Stimulated activated naive CD4-positive, alpha-beta T cell (primary cell): ENCODE results near the gene SNAPC3.
"Not testable (repeated sequence)": the region's sequence is repeated elsewhere in the genome, so short reads cannot be mapped to it uniquely, and the experiment has no call there.

Experiments
- DNase-seq, 6 experiments: peaks; one replicate each; lab custom pipeline; 2025; lab: John Stamatoyannopoulos, UW

Gene SNAPC3

GRCh38 chr9:15423231-15423985, 732 bp downstream of the SNAPC3 start:
- peak in 2 of 6 experiments; percentile 27 to 32 for DNase-seq

- DNase-seq: no peak
These were observed 3.3 kb downstream of the SNAPC3 start for GRCh38 chr9:15426019-15426418.

DNA sequence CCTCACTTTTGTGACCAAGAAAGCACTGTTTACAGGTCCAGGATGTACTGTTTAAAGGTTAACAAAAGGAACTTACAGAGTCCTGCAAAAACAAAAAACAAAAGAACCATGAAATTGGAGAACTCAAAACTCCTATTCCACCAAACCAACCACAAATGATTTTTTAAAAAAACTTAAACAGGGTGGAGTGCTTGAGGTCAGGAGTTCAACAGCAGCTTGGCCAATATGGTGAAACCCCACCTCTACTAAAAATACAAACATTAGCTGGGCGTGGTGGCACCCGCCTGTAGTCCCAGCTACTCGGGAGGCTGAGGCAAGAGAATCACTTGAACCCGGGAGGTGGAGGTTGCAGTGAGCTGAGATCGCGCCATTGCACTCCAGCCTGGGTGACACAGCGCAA, 5.0 kb downstream of the SNAPC3 start:
- DNase-seq: not testable (repeated sequence)

DNA sequence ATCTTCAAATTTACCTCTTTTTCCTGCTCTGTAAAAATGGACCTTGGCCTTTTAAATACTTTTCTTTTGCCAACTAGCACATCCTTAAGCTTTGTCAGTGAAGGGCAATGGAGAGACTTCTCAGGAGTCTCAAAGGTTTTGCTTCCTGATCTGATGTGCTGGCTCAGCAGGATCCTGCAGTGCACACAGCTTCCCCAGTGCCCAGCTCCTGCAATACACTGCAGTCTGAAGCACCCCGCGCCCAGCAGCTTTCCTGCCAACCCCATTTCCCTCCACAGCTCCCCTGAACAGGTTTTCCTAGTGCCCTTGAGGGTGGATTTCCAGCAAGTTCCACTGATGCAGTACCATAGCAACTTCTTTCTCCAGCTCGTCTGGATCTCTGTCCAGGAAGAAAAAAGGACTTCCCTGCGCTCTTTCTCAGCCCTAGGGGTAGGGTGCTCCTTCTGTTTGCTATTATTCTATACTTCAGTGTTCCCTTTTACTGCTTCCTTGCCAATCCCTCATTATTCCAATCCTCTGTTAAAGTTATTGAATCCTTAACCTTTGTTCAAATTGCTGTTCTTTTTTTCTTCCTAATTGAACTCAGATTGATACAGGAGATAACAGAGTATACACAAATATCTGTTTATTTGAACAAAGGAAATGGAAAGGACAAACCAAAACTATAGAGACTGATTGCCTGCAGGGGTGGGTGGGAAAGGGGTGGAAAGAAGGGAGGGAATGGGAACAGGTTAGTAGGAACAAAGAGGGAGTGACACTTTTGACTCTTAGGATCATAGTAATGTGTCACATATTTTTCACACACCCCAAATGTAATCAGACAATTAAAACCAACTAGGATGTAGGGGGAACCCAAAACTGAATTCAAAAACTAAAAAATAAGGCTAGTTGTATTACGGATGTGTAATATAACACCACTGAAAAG, 8.5 kb downstream of the SNAPC3 start:
- DNase-seq: no peak

DNA sequence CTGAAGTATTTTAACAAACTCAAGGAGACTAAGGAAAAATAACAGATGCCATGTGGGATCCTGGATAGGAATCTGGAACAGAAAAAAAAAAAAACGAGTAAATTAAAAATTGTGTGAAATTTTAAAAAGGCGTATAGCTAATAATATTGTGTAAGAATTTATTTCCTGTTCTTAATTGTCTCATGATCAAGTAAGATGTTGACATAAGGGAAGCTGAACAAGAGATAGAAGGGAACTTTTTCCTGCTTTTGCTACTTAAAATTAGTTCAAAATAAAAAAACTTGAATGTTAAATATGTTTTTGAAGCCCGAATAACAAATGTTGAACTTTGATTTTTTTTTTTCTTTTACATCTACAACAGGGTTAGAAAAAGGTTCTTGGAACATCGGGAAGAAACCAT, 10.5 kb downstream of the SNAPC3 start:
- DNase-seq: no peak

DNA sequence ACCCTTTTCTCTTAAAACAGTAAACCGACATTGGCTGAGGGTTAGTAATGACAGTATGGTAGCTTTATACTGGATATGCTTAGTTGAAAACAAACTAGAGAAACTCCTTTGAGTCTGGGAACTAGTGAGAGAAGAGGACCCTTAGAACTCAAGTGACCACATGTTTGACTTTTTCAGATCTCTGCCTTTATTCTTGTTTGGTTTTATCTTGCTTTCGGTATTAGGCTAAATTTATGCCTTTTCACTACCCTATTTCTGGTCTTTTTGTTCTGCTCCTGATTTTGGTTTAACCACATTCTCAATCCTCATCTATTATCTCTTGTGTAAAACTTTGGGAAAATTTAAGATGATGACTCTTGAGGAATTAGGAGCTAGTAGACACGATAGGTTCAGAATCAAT, 11.0 kb downstream of the SNAPC3 start:
- no peak for DNase-seq

DNA sequence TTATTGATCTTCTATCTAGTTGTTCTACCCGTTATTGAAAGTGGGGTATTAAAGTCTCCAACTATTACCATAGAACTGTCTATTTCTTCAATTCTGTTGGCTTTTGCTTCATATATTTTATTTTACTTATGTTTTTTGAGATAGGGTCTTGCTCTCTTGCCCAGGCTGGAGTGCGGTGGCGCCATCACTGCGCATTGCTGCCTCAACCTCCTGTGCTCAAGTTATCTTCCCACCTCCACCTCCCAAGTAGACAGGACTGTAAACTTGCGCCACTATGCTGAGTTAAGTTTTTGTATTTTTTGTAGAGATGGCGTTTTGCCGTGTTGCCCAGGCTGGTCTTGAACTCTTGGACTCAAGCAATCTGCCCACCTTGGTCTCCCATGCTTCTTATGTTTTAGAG, 16.2 kb downstream of the SNAPC3 start:
- no peak for DNase-seq

- not testable (repeated sequence) for DNase-seq
These were observed 19.2 kb downstream of the SNAPC3 start for GRCh38 chr9:15441841-15442240.

DNA sequence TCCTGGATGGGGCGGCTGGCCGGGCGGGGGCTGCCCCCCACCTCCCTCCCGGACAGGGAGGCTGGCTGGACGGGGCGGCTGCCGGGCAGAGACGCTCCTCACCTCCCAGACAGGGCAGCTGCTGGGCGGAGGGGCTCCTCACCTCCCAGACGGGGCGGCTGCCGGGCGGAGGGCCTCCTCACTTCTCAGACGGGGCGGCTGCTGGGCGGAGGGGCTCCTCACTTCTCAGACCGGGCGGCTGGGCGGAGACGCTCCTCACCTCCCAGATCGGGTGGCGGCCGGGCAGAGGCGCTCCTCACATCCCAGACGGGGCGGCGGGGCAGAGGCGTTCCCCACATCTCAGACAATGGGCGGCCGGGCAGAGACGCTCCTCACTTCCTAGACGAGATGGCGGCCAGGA, 19.6 kb downstream of the SNAPC3 start:
- DNase-seq: not testable (repeated sequence)

DNA sequence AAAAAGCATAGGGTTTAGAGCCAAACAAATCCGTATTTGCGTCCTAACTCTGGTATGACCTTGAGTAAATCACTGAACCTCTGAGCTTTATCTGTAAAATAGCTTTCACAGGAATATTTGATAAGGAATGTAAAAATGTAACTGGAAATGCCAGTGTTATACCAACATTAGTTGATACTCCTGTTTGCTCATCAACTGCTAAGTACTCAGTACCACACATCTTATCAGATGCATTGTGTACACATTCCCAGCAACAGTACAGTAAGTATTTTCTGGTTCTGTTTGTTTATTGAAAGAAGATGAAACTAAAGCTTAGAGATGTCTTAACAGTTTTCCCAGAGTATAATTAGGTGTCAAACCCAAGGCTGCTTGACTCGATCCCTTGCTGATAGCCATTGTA, 21.5 kb downstream of the SNAPC3 start:
- DNase-seq: no peak

GRCh38 chr9:15453956-15454355, 31.3 kb downstream of the SNAPC3 start:
- no peak for DNase-seq

- DNase-seq: no peak
These were observed 38.4 kb downstream of the SNAPC3 start for GRCh38 chr9:15461056-15461455.

DNA sequence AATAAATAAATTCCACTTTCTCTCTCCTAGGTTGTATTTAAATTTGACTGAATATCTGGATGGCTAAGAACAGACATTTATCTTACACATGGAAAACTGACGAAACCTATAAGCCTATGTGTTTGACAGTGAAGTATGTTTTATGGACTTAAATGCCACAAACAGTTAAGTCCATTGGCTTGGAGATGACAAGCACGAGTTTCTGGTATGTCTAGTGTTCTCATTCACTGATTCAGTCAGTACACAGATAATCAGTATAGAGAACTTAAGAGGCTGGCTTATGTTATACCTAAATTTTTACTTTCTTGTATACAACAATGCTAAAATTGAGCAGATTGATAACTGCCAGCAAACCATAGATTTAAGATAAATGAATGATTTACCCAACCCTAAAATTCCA, 38.9 kb downstream of the SNAPC3 start:
- no peak for DNase-seq

DNA sequence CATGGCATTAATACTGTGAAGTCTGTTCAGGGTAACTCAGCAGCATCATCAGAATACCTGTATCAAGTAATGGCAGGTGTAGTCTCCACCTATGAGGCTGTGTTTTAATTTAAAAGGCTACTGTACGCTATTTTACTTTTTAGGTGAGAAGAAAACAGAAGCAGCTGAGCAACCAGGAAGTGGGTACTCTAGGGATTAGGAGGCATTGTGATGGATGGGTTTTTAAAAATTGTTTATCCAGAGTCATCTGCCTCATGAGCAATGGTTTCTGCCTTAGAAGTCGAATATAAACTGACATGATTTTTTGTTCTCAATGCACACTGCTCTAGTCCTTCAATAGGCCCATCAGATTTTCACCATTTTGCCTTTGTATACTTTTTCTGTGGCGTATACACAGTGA, 45.5 kb downstream of the SNAPC3 start:
- DNase-seq: no peak

DNA sequence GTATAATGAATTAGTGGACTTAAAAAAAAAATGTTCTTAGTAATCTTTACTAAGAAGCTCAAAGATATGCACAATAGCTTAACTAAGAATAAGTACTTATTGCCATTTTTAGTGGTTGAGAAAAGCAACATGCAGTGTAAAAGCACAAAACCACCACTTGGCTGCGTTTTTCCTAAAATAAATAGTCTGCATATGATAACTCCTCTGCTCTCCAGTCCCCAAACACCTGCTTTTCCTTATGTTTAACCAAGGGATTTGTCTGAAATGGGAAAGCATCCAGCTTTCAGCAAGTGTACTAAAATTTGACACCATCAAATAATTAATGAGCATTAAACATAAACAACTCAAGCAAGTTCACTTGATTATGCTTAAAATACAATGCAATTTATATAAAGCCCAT, 46.7 kb downstream of the SNAPC3 start:
- DNase-seq: no peak

DNA sequence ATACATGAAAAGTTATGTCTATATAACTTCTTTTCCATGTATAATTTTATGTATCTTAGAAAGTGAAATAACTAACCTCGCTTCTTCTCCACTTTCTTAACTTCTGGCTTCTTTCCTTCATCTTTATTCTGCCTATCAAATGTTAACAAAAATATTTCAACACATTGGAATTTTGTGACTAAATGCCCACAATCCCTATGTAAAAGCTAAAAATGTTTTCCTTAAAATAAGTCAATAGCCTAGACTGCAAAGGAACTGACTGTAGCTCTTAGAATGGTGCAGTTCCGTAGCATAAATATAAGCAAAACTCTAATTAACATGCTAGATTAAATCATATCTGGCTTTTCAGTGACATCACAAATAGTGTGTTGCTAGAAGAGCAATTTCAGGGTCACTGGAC, 47.2 kb downstream of the SNAPC3 start:
- no peak for DNase-seq

DNA sequence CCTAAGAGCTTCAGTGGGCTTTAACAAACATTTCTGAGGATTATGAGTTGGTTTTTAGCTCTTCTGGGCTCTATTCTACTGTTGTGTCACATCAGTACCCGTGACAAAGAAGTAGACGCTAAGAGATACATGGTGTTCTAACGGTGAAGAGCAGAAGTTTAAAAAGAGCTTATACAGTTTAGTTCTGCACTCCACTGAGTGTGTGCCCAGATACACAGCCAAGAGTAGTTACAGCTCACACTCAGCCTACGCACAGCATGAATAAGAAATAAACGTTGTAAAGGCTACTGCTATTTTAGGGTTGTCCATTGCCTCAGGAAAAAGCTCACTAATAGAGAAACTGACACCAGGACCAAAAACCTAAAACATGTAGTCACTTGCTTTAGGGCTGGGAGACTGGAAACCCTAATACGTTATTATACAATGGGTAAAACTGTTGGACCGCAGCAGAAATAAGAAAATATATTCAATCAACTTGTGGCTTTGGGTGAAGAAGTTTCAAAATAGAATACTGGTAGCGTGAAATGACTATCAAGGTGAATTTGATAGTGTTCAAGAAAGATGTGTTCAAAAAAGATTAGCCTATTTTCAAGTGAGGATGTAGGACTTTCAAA, 53.4 kb downstream of the SNAPC3 start:
- DNase-seq: no peak

- DNase-seq: no peak
These were observed 57.4 kb downstream of the SNAPC3 start for GRCh38 chr9:15480028-15480427.

DNA sequence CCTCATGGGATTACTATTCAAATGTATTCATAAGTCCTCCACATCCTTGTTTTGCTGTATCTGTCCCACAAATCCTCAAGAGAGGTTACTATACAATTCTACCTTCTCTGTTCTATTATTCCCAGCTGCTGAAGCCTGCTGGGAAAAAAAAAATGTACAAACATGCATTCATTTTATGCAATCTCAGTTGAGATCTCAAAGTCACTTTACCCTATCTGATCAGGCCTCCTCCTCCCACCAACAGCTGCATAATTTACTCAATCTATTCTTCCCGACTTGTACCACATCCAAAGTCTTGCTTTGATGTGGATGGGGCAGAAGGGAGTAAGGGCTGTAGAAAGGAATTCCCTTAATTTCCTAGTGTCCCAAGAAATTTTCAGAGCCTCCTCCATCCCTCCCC, 59.5 kb downstream of the SNAPC3 start:
- no peak for DNase-seq

GRCh38 chr9:15484802-15485201, 62.1 kb downstream of the SNAPC3 start:
- DNase-seq: no peak

- peak in 3 of 6 experiments; percentile 19 to 31 (median 19) for DNase-seq
These were observed 63.4 kb downstream of the SNAPC3 start for GRCh38 chr9:15485836-15486666.

DNA sequence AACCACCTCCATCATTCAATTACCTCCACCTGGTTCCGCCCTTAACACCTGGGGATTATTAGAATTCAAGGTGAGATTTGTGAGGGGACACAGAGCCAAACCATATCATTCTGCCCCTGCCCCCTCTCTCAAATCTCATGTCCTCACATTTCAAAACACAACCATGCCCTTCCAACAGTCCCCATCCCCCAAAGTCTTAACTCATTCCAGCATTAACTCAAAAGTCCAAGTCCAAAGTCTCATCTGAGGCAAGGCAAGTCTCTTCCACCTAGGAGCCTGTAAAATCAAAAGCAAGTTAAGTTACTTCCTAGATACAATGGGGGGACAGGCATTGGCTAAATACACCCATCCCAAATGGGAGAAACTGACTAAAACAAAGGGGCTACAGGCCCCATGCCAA, 69.3 kb downstream of the SNAPC3 start:
- no peak for DNase-seq
